CD4-positive, alpha-beta T cell treated with Interleukin-21 for 1 hour (primary cell): ENCODE data around the gene VASN.
"Not testable (repeated sequence)": the region's sequence is repeated elsewhere in the genome, so short reads cannot be mapped to it uniquely, and the experiment has no call there.

ENCODE experiments used
- DNase-seq: peaks from one replicate; pipeline ENCODE4 v3.0.0-alpha.2; 2020

Gene VASN

DNA sequence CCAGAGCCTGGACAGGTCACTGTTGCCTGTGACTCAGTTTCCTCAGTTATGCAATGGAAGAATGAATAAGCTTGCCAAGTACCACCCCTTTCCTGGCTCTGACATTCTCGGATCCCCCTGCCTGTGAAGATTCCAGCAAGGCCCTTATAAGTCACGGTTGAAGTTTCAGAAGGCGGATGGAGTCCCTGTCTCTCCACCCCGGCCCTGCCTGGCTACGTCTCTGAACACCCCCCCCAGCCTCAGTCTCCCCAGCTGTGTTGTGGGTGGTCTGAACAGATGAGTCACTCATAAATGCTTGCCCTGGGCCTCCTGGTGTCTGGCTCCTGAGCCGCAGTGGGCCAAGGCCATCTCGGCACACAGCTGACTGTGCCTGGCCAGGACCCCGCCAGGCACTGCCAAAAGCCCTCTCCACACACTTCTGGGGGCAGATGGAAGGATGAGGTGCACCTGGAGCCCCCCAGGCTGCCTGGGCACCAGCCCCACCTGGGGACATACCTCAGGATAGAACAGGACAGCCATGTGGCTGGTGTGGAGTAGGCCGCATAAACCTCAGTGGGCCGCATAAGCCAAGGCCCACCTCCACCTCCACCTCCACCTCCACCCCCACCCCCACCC, 15.4 kb downstream of the VASN start:
- no peak for DNase-seq

DNA sequence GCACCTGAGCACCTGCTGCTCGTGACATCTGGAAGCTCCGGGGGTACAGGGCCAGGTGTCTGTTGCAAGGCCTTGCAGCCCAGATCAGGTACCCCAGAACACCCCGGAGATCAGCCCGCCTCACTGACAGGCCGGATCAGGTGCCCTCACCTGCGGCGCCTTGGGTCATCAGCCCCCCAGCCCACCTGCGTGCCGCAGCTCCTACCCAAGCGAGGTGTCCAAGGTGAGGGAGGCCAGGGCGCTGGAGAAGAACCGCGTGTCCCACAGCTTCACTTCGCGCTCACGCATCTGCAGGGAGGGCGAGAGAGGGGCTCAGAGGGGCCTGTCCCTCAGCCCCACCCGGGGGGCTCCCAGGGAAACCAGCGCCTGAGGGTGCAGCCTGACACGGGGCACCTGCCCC, 16.1 kb downstream of the VASN start:
- DNase-seq = no peak

DNA sequence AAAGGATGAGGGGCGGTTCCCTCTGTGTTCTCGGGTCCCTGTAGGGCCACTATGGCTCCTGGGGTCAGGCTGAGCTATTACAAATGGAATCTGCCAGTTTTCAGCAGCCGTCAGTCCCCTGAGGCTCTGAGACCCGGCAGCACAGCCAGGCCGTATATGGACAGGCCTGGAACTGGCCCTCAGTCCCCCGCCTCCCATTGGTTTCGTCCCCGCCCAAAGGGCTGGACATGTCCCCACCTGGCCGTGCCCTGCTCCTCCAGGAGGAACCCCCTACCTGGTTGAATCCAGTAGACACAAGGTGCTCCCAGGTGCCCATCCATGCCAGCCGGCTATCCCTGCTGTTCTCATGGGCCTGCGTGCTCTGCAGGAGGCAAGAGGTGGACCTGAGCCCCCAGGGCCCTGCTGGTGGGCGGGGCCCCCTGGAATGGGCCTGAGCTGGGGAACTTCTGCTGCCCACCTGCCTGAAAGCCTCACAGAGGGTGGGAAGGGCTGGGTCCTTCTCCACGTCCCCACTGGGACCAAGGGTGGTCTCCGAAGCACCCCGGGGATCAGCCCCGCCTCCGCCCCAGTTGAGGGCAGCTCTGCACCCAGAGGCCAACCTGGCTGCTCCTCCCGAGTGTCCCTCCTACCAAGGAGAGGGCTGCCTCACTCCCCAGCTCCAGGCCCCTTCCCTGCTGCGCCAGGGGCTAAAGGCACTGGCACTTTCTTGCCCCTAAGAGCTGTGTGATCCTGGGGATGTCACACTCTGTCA, 16.8 kb downstream of the VASN start:
- no peak for DNase-seq

DNA sequence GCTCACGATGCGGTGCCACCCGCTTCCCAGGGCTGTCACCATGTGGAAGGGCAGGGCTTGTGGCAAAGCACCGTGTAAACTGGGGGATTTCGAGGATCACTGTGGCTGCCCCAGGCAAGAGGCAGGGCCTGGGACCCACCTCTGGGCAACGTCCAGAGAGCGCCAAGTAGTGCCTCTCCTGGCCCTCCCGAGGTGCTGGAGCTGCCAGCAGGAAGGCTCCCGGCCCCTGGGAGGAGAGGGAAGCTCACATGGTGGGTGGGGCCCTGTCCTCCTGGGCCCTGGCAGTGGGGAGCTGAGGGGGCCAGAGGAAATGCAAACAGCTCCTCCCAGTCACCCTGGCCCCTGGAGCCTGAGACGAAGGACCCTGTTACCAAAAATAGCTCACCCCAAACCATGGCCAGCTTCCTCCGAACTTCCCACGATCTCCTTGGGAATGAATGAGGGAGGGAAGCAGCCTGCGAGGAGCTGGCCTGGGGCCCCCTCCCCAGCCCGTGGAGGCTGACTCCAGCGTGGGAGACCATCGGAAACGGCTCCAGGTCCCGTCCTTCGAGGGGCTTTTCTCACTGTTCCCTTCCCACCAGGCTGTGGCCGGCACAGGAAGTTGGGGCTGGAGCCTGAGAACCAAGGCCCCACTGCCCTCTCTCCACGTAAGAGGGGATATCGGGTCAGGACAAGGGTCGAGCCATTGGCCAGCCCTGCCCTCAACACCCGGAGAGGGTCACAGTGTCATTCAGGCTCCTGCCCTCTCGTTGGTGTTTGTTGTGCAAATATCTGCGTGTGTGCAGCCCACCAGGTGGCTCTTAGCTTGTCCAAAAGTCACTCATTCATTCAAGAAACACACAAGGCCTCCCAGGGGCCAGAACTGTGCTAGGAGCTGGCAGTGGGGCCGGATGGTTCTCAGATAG, 17.7 kb downstream of the VASN start:
- DNase-seq = no peak

DNA sequence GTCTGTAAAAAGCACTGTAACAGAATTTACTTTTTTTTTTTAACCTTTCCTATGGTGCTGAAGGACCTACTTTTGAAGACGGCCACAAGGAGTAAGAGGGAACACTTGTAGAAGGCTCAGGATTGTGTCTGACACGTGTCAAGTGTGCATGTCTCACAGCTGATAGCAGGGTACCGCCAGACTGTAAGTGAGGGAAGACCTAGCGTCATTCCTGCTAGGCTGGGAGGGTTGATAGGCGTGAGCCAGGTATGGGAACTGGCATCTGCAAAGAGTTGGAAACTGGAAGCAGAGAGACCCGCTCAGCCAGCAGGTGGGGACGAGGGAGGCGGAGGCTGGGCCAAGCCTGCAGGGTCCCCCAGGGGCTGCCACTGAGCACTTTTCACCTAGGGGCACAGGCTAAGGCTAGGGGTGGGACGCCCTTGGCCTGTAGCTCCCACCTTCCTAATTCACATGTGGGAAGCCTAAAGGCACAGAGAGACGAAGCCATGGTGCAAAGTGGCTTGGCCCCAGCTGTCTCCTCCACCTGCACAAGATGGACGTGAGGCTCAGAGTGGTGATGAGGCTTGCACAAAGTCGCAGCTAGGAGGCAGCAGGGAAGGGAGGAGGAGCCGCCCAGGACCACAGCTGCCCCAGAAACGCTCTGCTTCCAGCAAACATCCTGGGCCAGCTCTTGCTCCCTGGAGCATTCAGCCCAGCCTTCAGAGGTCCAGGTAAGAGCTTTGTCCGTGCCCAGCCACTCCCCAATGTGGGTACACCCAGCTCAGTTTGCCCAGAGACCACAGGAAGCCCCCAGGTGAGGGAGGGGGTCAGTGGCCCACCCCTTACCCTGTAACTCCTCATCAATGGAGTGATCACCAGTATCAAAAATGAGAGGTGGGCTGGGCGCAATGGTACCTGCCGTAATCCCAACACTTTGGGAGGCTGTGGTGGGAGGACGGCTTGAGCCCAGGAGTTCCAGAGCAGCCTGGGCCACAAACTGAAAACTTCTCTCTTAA, 18.9 kb downstream of the VASN start:
- DNase-seq = no peak

DNA sequence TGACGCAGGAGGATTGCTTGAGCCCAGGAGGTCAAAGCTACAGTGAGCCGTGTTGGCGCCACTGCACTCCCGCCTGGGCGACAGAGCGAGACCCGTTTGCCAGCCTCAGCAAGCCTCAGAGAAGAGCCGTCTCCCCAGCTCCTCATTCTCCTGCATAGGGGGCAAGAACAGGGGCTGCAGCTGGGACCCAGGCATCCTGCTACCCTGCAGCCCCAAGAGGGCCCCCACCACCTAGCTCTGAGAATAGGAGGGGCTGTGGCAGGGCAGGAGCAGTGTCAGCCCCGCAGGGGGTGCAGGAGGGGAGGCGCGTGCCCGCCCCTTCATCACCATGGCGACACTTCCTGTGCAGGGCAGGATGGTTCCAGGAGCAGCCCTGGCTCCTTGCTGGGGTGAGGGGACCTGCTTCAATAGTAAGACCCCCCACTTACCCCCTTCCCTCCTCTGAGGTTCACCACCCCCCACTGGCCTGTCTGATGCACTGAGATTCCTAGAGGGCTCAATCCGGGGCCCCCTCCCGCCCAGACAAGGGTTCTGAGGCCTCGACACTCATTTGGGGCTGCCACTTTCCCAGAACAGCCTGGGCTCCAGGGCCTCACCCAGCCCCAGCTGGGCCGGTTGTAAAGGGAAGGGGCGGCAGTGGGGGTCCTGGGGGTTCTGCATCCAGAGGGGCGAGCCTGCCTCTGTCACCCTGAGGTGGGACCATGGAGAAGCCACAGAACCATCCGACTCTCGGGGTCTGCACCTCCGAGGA, 20.2 kb downstream of the VASN start:
- DNase-seq = no peak

GRCh38 chr16:4392382-4393239, 21.0 kb downstream of the VASN start:
- no peak for DNase-seq

GRCh38 chr16:4393240-4393600, 21.6 kb downstream of the VASN start:
- DNase-seq = no peak

- not testable (repeated sequence) for DNase-seq
These were observed 22.2 kb downstream of the VASN start for GRCh38 chr16:4393850-4394249.

GRCh38 chr16:4395055-4395726, 23.5 kb downstream of the VASN start:
- DNase-seq = no peak

- no peak for DNase-seq
These were observed 27.5 kb downstream of the VASN start for GRCh38 chr16:4399001-4399730.

DNA sequence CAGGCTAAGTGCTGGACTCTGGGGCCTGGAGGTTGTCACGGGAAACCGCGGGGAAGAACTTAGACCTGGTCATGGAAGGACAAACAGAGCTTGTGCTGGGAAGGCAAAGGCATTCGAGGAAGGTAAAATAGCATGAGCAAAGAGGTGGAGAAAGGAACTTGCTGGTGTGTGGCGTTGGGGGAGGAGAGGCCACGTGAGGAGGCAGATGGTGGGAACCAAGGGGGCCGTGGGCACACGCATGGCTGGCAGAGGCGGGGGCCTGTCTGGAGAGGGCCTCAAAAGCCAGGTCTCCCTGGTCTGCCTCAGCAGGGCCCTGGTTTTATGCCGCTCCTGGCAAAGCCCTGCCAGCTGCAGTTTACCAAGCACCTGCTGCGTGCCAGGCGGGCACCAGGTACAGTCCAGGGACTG, 29.4 kb downstream of the VASN start:
- DNase-seq = no peak

DNA sequence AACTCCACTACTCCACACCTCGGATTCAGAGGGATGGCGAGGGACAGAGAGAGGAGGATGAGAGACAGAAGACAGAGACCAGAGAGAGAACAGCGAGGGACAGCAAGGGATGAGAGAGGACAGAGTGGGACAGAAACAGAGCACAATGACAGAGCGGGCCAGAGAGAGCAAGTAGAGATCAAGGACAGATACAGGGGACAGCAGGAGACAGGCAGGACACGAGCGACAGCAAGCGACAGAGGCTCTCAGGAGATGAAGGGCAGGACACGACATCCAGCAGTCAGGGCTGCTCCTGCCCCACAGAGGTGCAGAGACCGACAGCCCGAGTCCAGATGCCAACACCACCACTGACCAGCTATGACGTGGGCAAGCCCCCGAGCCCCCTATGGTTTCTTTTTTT, 29.9 kb downstream of the VASN start:
- no peak for DNase-seq

GRCh38 chr16:4402439-4403132, 30.9 kb downstream of the VASN start:
- DNase-seq = peak; percentile 63

DNA sequence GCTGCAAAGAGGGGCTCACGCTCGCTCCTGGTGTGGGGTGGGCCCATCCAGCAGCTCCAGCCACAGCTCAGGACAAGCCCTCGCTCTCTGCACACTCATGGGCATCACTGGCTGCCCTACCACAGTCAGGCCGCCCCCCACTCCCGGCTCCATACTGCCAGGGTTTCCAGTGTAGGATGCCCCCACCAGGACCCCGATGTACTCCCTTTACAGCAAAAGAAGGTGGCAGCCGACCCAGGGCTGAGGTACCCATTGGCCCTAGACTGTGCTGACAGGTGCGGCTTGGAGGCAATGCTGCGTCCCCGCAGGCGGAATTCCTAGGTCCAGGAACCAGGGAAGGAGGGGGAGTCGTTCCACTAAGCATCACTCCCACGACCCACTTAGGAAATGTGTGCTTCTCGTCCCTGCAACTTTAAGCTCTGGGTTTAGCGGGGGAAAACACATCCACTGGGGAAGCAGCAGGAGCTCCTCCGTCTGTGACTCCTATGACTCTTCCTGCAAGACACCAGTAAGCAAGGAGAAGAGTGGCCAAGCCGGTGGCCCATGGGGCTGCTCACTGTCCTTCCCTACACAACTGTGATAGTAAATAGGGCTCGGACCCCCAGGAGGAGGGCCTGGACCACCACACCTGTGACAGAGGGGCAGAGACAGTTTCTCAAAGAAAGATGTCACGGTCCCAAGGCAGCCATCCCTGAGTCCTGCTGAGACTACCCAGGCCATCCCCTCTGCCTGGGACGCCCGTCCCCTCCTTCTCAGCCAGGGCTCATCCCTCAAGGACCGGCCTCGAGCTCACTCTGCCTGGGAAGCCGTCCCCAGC, 31.7 kb downstream of the VASN start:
- DNase-seq = no peak

GRCh38 chr16:4404247-4404966, 32.8 kb downstream of the VASN start:
- peak; percentile 36 for DNase-seq
